UCSD-AML1 (cell line): ENCODE results near the gene OR4D5.

Experiments
- DNase-seq: peaks from one replicate; lab custom pipeline; 2025; ENCODE audit not compliant: unreplicated experiment; lab: John Stamatoyannopoulos, UW

OR4D5 gene

DNA sequence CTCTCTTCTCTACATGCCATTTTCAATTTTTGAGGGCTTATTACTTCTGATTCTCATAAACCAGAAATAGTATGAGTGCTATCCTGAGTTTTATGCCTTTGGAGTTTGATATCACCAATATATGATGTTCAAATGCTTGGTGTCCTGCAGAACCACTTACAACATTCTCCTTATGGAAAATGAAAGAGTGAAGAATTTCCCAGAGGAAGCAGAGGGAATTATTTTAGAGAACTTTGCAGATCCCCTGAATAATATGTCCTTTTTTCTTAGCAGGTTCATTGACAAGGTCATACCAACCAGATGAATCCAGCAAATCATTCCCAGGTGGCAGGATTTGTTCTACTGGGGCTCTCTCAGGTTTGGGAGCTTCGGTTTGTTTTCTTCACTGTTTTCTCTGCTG, at the start of gene OR4D5:
TSS of gene OR4D5 (plus strand) at position 301 of the 400 bp plus-strand sequence. CDS start at position 301, 0 bp downstream.
- no peak for DNase-seq

GRCh38 chr11:123892031-123892430, 47.4 kb upstream of the OR4D5 start:
- no peak for DNase-seq

DNA sequence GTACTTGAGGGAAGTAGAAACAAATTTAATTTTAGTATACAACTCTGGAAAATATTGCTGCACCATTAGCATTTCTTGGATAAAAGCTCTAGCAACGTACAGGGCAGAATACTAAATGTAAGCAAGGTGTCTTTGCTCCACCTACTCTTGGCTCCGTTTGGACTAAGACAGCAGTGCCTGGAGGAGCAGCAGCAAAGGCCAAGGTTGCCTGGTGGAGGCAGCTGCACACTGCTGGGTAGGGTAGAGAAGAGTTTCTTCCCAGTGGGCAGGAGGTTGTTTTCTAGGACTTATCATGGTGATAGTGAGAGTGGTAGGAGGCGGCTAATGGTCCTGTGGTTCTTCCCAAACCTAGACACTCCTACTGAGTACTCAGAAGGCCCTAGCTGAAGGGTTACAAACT, 39.6 kb upstream of the OR4D5 start:
- DNase-seq, result no peak

DNA sequence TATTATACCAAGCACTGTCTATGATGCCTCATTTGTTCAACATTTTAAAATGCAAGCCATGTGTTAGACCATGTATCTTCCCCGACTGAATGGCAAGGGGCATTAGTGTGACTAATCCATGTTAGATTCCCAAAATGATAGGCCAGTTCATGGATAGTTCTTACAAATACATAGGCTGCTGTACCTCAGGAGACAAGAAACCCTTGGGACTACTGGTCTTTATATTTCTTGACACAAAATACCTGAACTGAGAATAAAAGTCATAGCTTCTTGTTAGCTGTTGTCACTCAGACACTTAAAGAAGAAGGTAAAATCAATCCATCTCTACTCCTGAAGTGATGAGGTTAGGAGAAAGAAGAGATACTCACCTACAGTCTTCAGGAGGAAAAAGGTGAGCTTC, 37.5 kb upstream of the OR4D5 start, which contains the start of gene OR8D4:
TSS of gene OR8D4 (plus strand) at position 301 of the 400 bp plus-strand sequence. CDS start 4,265 bp downstream, outside the sequence.
- no peak for DNase-seq

DNA sequence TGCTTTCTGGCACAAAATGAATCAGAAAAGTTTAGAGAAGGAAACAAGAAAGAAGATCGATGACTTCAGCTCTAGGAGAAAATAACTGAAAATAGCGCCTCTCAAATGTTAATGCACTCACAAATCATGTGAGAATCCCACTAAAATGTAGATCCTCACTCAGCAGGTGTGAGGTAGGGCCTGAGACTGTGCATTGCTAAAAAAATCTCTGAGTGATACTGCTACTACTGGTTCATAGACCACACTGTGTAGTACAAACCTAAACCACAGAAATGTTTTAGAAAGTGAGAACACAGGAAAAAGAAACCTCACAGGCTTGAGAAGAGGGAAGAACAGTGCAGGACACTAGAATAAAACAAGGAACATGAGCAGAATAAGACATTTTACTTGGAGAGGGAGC, 35.5 kb upstream of the OR4D5 start:
- DNase-seq, result no peak

- DNase-seq, result no peak
Measured at GRCh38 chr11:123904932-123905331, 34.5 kb upstream of the OR4D5 start.

DNA sequence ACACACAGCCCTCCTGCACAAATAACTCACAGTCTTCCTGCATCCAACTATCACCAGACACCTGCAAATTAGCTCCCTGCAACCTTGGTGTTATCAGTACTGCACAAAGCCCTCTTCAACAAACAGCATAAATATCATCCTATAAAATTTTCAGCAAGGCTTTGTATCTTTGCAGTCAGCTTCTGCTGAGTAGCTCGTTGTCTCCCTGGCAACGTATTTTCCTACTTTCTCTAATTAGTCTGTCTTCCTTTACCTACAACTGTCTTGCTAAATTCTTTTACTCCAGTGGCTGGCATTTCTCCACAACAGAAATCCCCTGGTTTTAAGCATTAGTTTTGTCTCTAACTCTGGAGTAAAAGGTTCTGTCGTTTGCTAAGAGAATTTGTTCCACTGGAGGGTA, 33.6 kb upstream of the OR4D5 start:
- no peak for DNase-seq

GRCh38 chr11:123920943-123921342, 18.5 kb upstream of the OR4D5 start:
- DNase-seq, result no peak

GRCh38 chr11:123924027-123924426, 15.4 kb upstream of the OR4D5 start:
- no peak for DNase-seq

- DNase-seq, result no peak
Measured at GRCh38 chr11:123942413-123942812, 3.0 kb downstream of the OR4D5 start.

GRCh38 chr11:123943738-123944137, 4.3 kb downstream of the OR4D5 start, which contains the start of gene OR6T1:
TSS of gene OR6T1 (minus strand) at chr11:123943838. CDS start at chr11:123943838, 0 bp downstream.
- no peak for DNase-seq

GRCh38 chr11:123945132-123945531, 5.7 kb downstream of the OR4D5 start:
- no peak for DNase-seq

GRCh38 chr11:123956752-123957151, 17.3 kb downstream of the OR4D5 start:
- no peak for DNase-seq

DNA sequence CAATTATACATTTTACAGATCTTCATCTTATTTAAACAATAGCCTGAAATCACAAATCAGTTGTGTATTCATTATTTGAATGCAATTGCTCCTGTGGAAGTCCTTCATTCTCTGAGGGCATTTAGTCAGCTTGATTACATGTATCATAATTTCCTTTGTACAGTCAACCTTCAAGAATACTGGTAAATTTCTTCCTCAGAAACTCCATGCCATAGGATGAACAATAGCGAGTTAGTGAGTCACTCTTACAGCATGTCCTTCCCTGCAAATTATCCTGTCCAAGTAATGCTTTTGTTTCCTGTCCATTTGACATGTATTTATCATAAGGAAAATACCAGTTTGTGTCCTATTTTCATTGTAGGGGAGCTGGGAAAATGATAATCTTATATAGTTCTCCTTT, 34.4 kb downstream of the OR4D5 start:
- DNase-seq, result no peak

DNA sequence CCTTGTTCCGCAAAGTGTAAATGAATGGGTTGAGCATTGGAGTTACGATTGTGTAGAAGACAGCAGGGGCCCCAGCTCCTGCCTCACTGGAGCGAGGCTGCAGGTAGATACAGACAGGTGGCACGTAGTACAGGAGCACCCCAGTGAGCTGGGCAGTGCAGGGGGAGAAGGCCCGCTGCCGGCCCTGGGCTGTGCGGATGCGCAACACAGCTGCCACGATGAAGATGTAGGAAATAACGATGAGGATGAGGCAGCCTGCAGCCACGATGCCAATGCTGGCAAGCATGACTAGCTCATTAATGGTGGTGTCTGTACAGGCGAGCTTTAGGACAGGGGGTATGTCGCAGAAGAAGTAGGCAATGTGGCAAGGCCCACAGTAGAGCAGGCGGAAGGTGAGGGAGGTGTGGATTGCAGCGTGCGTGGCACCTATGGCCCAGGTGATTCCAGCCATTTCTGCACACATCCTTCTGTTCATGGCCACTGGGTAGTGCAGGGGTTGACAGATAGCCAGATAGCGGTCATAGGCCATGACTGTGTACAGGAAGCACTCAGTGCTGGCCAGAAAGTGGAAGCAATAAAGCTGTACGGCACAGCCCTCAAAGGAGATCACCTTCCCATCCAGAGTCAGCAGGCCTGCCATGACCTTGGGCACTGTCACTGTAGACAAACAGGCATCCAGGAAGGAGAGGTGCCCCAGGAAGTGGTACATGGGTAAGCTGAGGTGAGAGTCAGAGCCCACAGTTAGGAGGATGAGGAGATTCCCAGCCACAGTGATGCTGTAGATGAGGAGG, 37.5 kb downstream of the OR4D5 start:
- peak; percentile 25 for DNase-seq

DNA sequence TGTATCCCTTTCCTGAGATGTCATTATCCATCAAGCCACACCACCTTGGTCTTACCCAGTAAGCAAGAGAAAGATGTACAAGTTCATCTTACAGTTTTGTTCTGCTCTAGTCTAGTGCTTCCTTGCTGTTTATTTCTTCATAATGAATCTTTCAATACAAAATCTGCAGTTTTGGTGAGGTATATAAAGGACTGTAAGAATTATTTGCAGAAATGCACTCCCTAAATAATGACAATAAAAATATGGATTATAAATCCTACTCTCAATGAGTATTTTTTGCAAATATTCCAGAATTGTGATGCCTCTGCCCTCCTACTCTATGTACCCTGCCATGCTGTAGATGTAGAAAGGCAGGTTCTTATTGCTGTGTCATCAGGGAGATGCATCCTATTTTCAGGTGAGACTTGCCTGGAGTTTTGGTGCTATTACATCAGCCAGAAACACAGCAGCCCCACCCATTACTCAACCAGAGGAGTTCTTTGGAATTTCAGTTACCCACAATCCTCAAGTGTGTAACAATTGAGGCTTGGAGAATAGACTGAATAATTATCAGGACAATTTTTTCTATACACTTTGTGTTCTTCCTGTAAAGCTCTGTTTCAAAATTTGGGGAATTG, 38.4 kb downstream of the OR4D5 start, which contains the start of gene OR10S1:
TSS of gene OR10S1 (minus strand) at position 51 of the 617 bp plus-strand sequence. CDS start 117 bp downstream, outside the sequence.
- no peak for DNase-seq

DNA sequence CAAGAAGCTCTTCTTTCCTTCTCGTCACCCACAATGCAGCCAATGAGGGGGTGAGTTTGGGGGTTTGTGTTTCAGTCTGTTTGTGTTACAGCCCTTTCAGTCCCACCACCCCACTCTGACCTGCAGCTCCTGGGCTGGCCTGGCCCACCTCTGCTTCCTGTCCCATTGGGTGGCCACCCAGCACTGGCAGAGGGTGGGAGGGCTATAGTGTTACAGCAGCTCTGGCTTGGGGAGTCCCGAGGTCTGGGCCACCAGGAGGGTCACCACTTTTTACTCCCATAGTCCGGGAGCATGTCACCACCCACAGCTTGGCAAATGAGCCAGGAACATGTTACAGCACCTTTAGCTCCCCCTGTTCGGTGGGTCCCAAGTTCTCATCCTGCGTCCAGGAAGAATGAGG, 39.9 kb downstream of the OR4D5 start:
- no peak for DNase-seq
